GM12865 (cell line): ENCODE results near the gene CMTM4.

Source experiments
- DNase-seq: peaks from one replicate; pipeline ENCODE4 v3.0.0; 2010; ENCODE audit warnings: low read depth
- H3K4me3 ChIP-seq: 2 replicates; pipeline ENCODE4 v1.5.1; 2011; ENCODE audit warnings: mild to moderate bottlenecking, low read depth, low read length, control low read depth
- TF ChIP-seq, protein P1 (sequence below): IDR thresholded peaks from 2 replicates; pipeline ENCODE4 v1.5.1; 2011; ENCODE audit warnings: low read length, control low read depth, low read depth, inconsistent platforms; ENCODE audit not compliant: insufficient read depth; ENCODE audit errors: missing control alignments

The CMTM4 gene

DNA sequence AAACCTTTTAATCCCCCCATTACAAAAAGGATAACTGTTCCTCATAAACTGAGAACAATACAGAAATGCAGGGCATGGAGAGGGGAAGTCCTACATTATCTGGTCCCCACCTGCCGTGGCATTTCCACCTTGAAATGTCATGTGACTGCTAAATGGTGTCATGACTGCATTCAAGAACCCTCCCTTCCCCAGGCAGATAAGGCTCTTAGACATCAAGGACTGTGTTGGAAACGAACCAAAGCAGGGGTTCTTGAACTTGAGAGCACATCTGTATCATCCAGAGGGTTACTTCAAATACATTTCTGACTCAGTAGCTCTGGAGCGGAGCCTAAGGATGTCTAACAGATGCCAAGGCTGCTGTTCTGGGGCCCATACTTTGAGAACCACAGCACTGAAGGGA is 73.7 kb downstream of the CMTM4 start:
- DNase-seq, result no peak
- TF ChIP-seq, protein P1, sequence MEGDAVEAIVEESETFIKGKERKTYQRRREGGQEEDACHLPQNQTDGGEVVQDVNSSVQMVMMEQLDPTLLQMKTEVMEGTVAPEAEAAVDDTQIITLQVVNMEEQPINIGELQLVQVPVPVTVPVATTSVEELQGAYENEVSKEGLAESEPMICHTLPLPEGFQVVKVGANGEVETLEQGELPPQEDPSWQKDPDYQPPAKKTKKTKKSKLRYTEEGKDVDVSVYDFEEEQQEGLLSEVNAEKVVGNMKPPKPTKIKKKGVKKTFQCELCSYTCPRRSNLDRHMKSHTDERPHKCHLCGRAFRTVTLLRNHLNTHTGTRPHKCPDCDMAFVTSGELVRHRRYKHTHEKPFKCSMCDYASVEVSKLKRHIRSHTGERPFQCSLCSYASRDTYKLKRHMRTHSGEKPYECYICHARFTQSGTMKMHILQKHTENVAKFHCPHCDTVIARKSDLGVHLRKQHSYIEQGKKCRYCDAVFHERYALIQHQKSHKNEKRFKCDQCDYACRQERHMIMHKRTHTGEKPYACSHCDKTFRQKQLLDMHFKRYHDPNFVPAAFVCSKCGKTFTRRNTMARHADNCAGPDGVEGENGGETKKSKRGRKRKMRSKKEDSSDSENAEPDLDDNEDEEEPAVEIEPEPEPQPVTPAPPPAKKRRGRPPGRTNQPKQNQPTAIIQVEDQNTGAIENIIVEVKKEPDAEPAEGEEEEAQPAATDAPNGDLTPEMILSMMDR, result no peak
- no peak overlapping the region for H3K4me3 ChIP-seq

DNA sequence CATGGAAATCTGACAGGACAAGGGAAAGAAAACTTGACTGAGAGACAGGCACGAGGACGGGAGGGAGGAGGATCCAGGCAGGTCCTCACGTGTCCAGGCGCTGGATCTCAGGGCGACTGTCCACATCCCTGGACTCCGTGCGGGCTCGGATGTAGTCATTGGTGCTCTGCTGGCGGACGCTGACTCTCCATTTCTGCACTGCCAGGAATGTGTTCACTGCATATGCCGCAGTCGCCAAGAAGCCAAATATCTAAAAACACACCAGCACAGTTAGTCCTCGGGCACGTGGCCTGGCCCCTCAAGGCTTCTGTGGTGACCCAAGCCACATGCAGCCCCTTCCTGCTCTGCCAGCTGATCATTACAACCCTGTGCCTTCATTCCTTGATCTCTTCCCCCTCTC is 74.6 kb downstream of the CMTM4 start:
- no peak overlapping the region for H3K4me3 ChIP-seq
- TF ChIP-seq, protein P1, result no peak
- DNase-seq, result no peak

DNA sequence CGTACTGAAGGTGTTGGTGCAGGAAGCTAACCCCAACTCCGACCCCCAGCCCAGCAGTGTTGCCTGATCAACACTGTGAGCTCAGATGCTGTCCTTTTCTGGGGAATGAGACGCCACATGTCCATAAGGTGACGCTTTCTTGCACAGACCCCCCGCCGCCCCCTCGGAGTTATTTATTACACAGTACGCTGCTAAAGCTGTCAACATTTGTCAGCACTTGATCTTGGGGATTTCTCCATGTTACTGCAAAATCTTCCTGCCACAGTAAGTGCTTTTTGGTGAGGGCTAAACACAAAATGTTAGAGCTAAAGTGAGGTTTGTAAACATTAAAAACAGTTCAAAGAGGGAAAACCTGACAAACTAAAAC is 76.1 kb downstream of the CMTM4 start:
- H3K4me3 ChIP-seq, result no peak overlapping the region
- no peak for DNase-seq
- TF ChIP-seq, protein P1, result no peak

DNA sequence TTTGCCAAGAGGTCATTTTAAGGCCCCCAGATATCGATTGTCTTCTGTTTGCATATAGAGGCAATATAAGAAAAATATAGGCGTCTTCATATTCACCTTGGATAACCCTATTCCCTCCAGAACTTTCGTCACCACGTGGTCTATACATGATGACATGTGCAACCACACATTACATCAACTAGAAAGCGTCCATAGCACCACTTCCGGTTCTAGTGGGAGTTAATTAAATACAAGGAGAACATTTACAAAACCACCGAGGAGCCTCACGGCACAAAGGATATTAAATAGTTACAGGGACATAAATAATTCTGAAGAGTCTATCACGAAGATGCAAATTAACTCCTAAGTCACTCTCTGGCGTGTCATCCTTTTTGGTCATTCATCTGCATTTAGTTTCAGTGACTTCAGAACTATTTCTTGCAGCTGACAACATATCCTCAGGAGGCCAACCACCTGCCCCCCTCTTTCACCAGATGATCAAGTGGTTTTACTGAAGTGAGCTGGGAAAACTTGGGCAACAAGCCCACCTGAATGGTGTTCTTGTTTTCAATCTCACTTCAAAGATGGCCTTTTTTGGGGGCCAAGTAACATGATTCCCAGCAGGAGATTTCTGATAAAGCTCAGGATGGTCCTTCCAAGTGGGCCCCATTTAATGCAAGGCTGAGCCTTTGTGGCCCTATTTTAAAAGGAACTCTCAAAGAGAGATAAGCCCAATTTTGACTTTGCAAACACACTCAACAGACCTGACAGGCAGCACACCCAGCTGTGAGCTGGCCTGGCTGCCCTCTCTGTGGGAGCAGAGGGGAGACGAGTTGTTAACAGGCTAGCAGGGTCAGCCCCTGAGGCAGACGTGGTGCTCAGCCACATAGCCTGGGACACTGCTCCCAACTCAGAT is 76.8 kb downstream of the CMTM4 start:
- no peak overlapping the region for H3K4me3 ChIP-seq
- DNase-seq, result no peak

DNA sequence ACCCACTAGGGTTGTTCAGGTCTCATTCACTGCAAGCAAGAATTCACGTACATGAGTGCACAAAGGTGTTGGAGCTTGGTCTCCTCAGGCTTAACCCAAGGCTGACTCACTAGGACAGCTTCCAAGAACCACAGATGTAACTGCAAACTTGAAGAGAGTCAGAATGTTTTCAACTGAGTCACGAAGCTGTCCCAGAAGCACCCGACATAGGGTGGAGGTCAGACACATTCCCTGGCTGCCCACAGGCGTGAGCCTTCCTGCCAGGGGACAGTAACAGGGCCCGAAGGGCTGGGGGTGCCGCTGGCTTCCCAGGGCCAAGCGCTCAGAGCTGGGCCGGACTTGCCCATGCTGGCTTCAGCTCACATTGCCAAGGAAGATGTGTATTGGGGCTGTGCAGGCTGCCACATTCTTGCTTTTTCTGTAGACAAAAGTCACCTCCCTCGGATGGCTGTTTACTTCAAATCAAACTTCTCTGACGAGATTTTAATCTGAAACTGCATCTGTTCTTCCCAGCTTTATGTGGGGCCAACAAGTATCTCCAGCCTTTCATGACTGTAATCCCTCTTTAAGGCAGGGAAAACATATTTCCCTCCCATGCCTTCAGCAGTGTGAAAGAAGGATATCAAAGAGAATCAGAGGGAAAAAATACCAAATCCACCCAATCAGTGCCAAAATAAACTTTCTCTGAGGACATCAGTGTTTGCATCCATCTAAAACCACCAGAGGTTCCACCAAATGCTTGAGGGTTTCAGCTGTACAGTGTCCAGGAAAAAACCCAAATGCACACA is 77.8 kb downstream of the CMTM4 start:
- H3K4me3 ChIP-seq, result no peak overlapping the region
- TF ChIP-seq, protein P1, result no peak
- DNase-seq, result no peak

More for the DNA sequence above, 76.8 kb downstream of the CMTM4 start:
- TF ChIP-seq, protein P1, result no peak

DNA sequence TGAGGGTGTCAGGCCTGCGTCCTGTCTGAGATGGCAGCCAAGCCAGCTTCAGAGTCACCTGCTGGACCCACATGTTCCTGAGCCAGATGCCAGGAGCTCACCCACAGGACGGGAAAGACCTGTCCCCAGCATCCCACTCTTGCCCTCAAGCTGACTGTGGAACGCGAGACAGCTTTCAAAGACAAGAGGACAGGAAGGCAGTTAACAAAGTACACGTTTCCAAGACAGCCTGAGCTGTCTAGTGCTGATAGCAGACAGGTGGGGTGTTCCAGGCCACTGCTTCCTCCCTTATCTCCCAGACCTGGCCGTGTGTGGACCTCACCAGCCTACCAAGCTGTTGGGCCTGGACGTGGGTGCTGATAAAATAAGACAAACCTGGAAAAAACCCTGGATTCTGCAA is 78.8 kb downstream of the CMTM4 start:
- no peak overlapping the region for H3K4me3 ChIP-seq
- DNase-seq, result no peak
- TF ChIP-seq, protein P1, result no peak

DNA sequence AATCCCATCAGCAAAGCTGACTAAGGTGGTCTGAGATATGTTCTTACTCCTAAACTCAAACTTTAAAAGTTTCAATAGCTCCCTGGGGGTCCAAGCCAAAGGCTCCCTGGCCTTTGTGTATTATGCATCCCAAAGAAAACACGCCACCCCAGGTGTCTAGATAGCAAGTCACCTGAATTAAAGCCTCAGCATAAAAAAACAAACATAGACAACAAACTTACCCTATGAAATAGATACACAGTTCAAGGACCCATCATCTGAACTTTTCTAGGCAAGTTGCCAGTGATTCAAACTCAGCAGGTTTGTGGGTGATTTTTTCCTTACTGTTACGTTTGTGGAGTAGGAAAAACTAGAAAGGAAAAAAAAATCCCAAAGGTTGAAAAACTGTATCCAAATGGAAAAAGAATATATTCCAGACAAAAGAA is 79.5 kb downstream of the CMTM4 start:
- TF ChIP-seq, protein P1, result no peak
- DNase-seq, result no peak
- no peak overlapping the region for H3K4me3 ChIP-seq
